ENCODE results near the gene SLC22A5.

The SLC22A5 gene

DNA sequence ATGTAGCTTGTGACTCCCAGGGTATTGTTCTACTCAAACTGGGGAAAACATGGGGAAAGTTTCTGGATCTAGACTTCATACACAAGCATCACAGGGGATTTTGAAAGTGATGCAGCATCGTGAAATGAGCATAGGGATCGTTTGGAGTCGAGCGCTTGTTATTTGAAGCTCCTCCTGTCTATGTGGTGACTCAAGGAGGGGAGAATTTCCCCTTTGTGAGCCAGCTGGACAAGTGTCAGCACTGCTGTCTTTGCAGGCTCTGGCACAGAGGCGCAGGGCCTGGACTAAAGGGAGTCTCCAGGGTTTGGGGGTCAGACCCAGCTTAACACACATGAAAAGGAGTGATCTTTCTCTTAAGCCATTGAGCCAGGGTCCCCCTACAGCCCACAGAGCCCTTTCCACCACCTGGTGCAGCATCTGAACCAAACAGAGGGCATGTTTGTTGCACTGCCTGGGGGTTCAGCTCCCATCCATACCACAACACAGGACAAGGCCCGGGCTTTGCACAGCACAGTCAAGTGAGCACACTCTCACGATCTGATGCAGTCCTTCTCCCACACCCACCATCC is 70.1 kb downstream of the SLC22A5 start:
- Histone ChIP-seq H3K36me3 (replicated peaks) (no peaks in the 10 kb centered on the region), H3K4me3 (ENCODE audit: low read depth, low read length) (no peak overlapping the region), H3K27ac (peak overlapping the region; percentile 77), H3K27me3 (replicated peaks) (no peaks in the 10 kb centered on the region)
- TF ChIP-seq CTCF (IDR thresholded peaks at IDR 0.05; ENCODE audit: low read depth, low read length, missing control alignments): no peak
- peak; percentile 84 for DNase-seq
- in situ Hi-C loops (cut with HindIII; ENCODE audit: low pct_ligation_motif_present, low sequenced_read_pairs): no loop called here

DNA sequence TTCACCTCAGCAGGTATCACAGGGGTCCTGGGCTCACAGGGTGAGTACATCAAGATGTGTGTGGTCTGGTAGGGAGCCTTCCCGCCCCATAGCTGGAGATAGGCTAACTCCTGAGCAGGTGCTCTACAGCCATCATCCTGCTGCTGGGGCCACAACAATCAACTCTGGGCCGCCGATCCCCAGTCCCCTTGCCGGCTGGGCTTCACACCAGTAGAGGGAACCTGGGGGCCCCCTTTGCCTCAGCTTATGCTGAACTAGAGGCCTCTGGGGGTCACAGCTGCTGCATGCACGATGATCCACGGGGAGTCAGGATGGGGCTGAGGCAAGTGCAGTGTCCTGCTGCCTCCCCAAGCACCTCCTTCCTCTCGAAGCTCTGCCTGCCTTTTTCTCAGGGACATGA is 74.6 kb downstream of the SLC22A5 start:
- Histone ChIP-seq H3K36me3 (replicated peaks) (no peaks in the 10 kb centered on the region), H3K27me3 (replicated peaks) (no peaks in the 10 kb centered on the region), H3K4me3 (ENCODE audit: low read depth, low read length) (no peak overlapping the region), H3K27ac (no peak overlapping the region)
- TF ChIP-seq CTCF (IDR thresholded peaks at IDR 0.05; ENCODE audit: low read depth, low read length, missing control alignments): no peak
- in situ Hi-C loops (cut with HindIII; ENCODE audit: low pct_ligation_motif_present, low sequenced_read_pairs): no loop called here
- DNase-seq: no peak

Measured in brain microvascular endothelial cell (primary cell).